ENCODE results near the gene SLC25A45. TPM values are rescaled to one million over a fixed set of nuclear protein-coding genes. Genes with fewer than 3 reads are reported as not detected.
A peak's percentile ranks its signal among the peaks of the same experiment; 100 is the strongest.

Gene SLC25A45
- total RNA-seq, 1 donor from 2014 or later, result 0.26 TPM

- no peak for TF ChIP-seq CTCF (IDR thresholded peaks at IDR 0.05; ENCODE audit: insufficient read depth, low read length, severe bottlenecking)
- DNase-seq (ENCODE audit: low read depth), result no peak
- no peaks in the 10 kb centered on the region for H3K27me3 ChIP-seq (ENCODE audit: control insufficient read depth, insufficient read depth, low read length)
- no peaks in the 10 kb centered on the region for H3K36me3 ChIP-seq (ENCODE audit: control insufficient read depth, insufficient read depth, low read length)
- H3K4me3 ChIP-seq (ENCODE audit: low read depth, low read length), result no peak overlapping the region
- no peak for FAIRE-seq
Measured at GRCh38 chr11:65370659-65371049, 11.8 kb downstream of the SLC25A45 start.

GRCh38 chr11:65366340-65366773 lies 16.1 kb downstream of the SLC25A45 start:
- peak; percentile 69 for TF ChIP-seq CTCF (IDR thresholded peaks at IDR 0.05; ENCODE audit: insufficient read depth, low read length, severe bottlenecking)
- no peak overlapping the region for H3K4me3 ChIP-seq (ENCODE audit: low read depth, low read length)
- no peak for FAIRE-seq
- no peaks in the 10 kb centered on the region for H3K27me3 ChIP-seq (ENCODE audit: control insufficient read depth, insufficient read depth, low read length)
- DNase-seq (ENCODE audit: low read depth), result peak; percentile 76
- no peaks in the 10 kb centered on the region for H3K36me3 ChIP-seq (ENCODE audit: control insufficient read depth, insufficient read depth, low read length)

GRCh38 chr11:65363770-65364169 lies 18.7 kb downstream of the SLC25A45 start:
- H3K27me3 ChIP-seq (ENCODE audit: control insufficient read depth, insufficient read depth, low read length), result no peaks in the 10 kb centered on the region
- no peak overlapping the region for H3K4me3 ChIP-seq (ENCODE audit: low read depth, low read length)
- no peaks in the 10 kb centered on the region for H3K36me3 ChIP-seq (ENCODE audit: control insufficient read depth, insufficient read depth, low read length)
- TF ChIP-seq CTCF (IDR thresholded peaks at IDR 0.05; ENCODE audit: insufficient read depth, low read length, severe bottlenecking), result no peak
- FAIRE-seq (no peak), DNase-seq (ENCODE audit: low read depth) (no peak)

- no peaks in the 10 kb centered on the region for H3K36me3 ChIP-seq (ENCODE audit: control insufficient read depth, insufficient read depth, low read length)
- no peak overlapping the region for H3K4me3 ChIP-seq (ENCODE audit: low read depth, low read length)
- no peak for TF ChIP-seq CTCF (IDR thresholded peaks at IDR 0.05; ENCODE audit: insufficient read depth, low read length, severe bottlenecking)
- DNase-seq (ENCODE audit: low read depth) (no peak), FAIRE-seq (no peak)
- no peaks in the 10 kb centered on the region for H3K27me3 ChIP-seq (ENCODE audit: control insufficient read depth, insufficient read depth, low read length)
Measured at GRCh38 chr11:65362966-65363365, 19.5 kb downstream of the SLC25A45 start.

GRCh38 chr11:65362320-65362931 lies 20.0 kb downstream of the SLC25A45 start:
- TF ChIP-seq CTCF (IDR thresholded peaks at IDR 0.05; ENCODE audit: insufficient read depth, low read length, severe bottlenecking), result no peak
- FAIRE-seq, result no peak
- DNase-seq (ENCODE audit: low read depth), result no peak

GRCh38 chr11:65357856-65358356 lies 24.5 kb downstream of the SLC25A45 start:
- no peak for TF ChIP-seq CTCF (IDR thresholded peaks at IDR 0.05; ENCODE audit: insufficient read depth, low read length, severe bottlenecking)
- no peak for DNase-seq (ENCODE audit: low read depth)
- Histone ChIP-seq H3K4me3 (ENCODE audit: low read depth, low read length) (no peak overlapping the region), H3K27me3 (ENCODE audit: control insufficient read depth, insufficient read depth, low read length) (peaks cover 6% of the 10 kb centered on the region), H3K36me3 (ENCODE audit: control insufficient read depth, insufficient read depth, low read length) (no peaks in the 10 kb centered on the region)
- FAIRE-seq, result no peak

More at GRCh38 chr11:65362320-65362931, 20.0 kb downstream of the SLC25A45 start:
- Histone ChIP-seq H3K27me3 (ENCODE audit: control insufficient read depth, insufficient read depth, low read length) (no peaks in the 10 kb centered on the region), H3K36me3 (ENCODE audit: control insufficient read depth, insufficient read depth, low read length) (no peaks in the 10 kb centered on the region), H3K4me3 (ENCODE audit: low read depth, low read length) (no peak overlapping the region)

Data from bronchial epithelial cell (primary cell).